ENCODE results near the gene P2RX6.

Gene P2RX6

GRCh38 chr22:21022507-21022906, 7.5 kb downstream of the P2RX6 start:
- H3K4me1 ChIP-seq (ENCODE audit: control insufficient read depth, insufficient read depth, low read length), result no peaks in the 10 kb centered on the region; the same call in 1 of the 2 replicates
- H3K27me3 ChIP-seq (ENCODE audit: control insufficient read depth, insufficient read depth, low read length), result no peaks in the 10 kb centered on the region
- H3K9me3 ChIP-seq (ENCODE audit: control insufficient read depth, insufficient read depth, low read depth, low read length), result peaks cover 12% of the 10 kb centered on the region; the same call in 1 of the 2 replicates
- H3K4me3 ChIP-seq (ENCODE audit: low read depth, low read length), result no peak overlapping the region
- H3K9ac ChIP-seq (ENCODE audit: low read length), result no peak overlapping the region
- no peak overlapping the region for H3K27ac ChIP-seq (ENCODE audit: low read depth, low read length)
- no peaks in the 10 kb centered on the region for H3K36me3 ChIP-seq (ENCODE audit: control insufficient read depth, insufficient read depth, low read length)

- no peak overlapping the region for H3K9ac ChIP-seq (ENCODE audit: low read length)
- no peaks in the 10 kb centered on the region; the same call in 1 of the 2 replicates for H3K4me1 ChIP-seq (ENCODE audit: control insufficient read depth, insufficient read depth, low read length)
- H3K9me3 ChIP-seq (ENCODE audit: control insufficient read depth, insufficient read depth, low read depth, low read length), result peaks cover 12% of the 10 kb centered on the region; the same call in 1 of the 2 replicates
- no peaks in the 10 kb centered on the region for H3K27me3 ChIP-seq (ENCODE audit: control insufficient read depth, insufficient read depth, low read length)
- H3K36me3 ChIP-seq (ENCODE audit: control insufficient read depth, insufficient read depth, low read length), result no peaks in the 10 kb centered on the region
- H3K4me3 ChIP-seq (ENCODE audit: low read depth, low read length), result no peak overlapping the region
- H3K27ac ChIP-seq (ENCODE audit: low read depth, low read length), result no peak overlapping the region
These were observed 8.1 kb downstream of the P2RX6 start for GRCh38 chr22:21022955-21023614.

DNA sequence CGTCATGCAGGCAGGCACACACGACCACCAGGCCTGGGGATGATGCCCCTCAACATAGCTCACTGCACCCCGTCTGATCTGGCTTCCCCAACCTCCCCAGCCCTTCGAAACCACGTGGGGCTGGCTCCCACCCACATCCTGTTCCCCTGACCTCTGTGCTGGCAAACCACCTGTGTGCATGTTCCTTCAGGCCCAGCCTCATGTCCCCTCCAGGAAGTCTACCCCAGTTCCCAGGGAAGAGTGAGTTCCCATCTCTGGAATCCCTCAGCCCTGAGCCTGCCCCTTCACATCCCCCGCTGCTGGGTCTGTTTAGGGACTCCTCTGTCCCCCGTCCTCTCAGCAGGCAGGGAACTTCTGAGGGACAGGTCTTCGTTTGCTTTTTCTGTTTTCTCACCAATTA, 10.3 kb downstream of the P2RX6 start:
- Histone ChIP-seq H3K9me3 (ENCODE audit: control insufficient read depth, insufficient read depth, low read depth, low read length) (no peaks in the 10 kb centered on the region), H3K27me3 (ENCODE audit: control insufficient read depth, insufficient read depth, low read length) (peaks cover 10% of the 10 kb centered on the region; the same call in 1 of the 2 replicates), H3K27ac (ENCODE audit: low read depth, low read length) (no peak overlapping the region), H3K4me3 (ENCODE audit: low read depth, low read length) (no peak overlapping the region), H3K36me3 (ENCODE audit: control insufficient read depth, insufficient read depth, low read length) (no peaks in the 10 kb centered on the region), H3K9ac (ENCODE audit: low read length) (no peak overlapping the region), H3K4me1 (ENCODE audit: control insufficient read depth, insufficient read depth, low read length) (no peaks in the 10 kb centered on the region; the same call in 1 of the 2 replicates)

DNA sequence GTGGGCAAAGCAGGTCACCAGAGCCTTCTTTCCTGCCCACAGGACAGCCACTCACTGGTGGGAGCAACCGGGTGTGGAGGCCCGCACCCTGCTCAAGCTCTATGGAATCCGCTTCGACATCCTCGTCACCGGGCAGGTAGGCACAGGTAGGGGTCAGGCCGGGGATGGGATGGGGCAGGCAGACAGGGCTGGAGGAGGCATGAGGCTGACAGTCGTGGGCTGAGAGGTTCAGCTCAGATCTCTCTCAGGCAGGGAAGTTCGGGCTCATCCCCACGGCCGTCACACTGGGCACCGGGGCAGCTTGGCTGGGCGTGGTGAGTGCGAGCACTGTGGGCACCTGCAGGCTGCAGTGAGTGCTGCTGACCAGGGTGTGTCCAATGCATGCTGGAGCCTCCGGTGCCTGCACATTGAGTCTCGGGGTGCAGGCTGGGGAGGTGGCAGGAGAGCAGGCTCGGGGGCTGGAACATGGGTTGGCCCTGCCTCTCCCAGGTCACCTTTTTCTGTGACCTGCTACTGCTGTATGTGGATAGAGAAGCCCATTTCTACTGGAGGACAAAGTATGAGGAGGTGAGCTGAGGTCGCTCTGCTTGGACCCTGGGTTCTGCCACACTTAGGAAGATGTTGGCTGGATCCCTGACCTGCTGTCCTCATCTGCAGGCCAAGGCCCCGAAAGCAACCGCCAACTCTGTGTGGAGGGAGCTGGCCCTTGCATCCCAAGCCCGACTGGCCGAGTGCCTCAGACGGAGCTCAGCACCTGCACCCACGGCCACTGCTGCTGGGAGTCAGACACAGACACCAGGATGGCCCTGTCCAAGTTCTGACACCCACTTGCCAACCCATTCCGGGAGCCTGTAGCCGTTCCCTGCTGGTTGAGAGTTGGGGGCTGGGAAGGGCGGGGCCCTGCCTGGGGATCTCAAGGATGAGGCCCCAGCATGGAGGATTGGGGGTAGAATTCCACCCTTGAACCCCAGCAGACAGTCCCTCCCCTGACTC, 11.1 kb downstream of the P2RX6 start:
- Histone ChIP-seq H3K9me3 (ENCODE audit: control insufficient read depth, insufficient read depth, low read depth, low read length) (no peaks in the 10 kb centered on the region), H3K27me3 (ENCODE audit: control insufficient read depth, insufficient read depth, low read length) (peaks cover 17% of the 10 kb centered on the region), H3K4me1 (ENCODE audit: control insufficient read depth, insufficient read depth, low read length) (no peaks in the 10 kb centered on the region; the same call in 1 of the 2 replicates), H3K36me3 (ENCODE audit: control insufficient read depth, insufficient read depth, low read length) (no peaks in the 10 kb centered on the region), H3K4me3 (ENCODE audit: low read depth, low read length) (no peak overlapping the region), H3K27ac (ENCODE audit: low read depth, low read length) (no peak overlapping the region), H3K9ac (ENCODE audit: low read length) (no peak overlapping the region)

DNA sequence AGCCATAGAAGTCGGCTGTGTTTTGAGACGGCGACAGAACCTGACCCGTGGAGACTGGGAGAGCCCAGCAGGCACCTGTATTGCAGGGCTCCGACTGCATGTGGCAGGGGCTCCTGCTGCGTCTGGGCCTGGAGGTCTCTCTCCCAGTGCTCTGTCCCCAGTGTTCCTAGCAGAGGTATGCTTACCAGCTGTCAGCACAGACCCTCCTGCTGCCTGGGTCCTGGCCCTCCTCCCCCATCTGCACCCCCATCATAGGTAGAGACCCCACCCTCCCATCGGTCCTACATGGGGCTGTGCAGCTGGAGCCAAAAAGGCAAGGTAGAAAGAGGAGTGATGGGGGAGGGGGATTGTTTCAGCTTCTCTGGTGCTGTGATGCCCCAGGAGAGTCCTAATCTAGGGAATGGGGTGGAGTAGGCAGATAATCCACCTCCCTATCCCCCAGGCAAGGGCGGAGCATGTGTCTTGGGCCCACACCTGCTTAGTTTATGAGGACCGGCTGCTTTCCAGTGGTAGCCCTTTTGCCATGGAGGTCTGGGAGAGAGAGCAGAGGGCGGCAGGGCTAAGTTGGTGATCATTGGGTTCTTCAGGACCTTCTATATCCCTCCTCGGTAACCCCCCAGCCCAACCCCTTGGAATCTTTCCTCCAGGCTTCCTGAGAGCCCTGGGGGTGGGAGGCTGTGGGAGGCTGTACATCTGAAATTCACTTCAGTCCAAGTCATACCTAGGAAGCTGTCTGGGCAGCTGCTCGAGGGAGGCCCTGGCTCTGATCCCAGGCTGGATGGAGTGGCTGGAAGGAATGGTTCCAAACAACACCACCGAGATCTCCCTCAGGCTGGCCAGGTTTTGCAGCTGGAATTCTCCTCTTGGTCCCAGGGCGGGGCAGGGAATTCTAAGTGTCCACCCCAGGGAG, 12.1 kb downstream of the P2RX6 start:
- no peak overlapping the region for H3K27ac ChIP-seq (ENCODE audit: low read depth, low read length)
- H3K4me3 ChIP-seq (ENCODE audit: low read depth, low read length), result no peak overlapping the region
- no peak overlapping the region for H3K9ac ChIP-seq (ENCODE audit: low read length)
- no peaks in the 10 kb centered on the region; the same call in 1 of the 2 replicates for H3K4me1 ChIP-seq (ENCODE audit: control insufficient read depth, insufficient read depth, low read length)
- H3K36me3 ChIP-seq (ENCODE audit: control insufficient read depth, insufficient read depth, low read length), result no peaks in the 10 kb centered on the region
- peaks cover 27% of the 10 kb centered on the region for H3K27me3 ChIP-seq (ENCODE audit: control insufficient read depth, insufficient read depth, low read length)
- H3K9me3 ChIP-seq (ENCODE audit: control insufficient read depth, insufficient read depth, low read depth, low read length), result no peaks in the 10 kb centered on the region

- Histone ChIP-seq H3K36me3 (ENCODE audit: control insufficient read depth, insufficient read depth, low read length) (no peaks in the 10 kb centered on the region), H3K4me3 (ENCODE audit: low read depth, low read length) (no peak overlapping the region), H3K4me1 (ENCODE audit: control insufficient read depth, insufficient read depth, low read length) (no peaks in the 10 kb centered on the region; the same call in 1 of the 2 replicates), H3K27ac (ENCODE audit: low read depth, low read length) (no peak overlapping the region), H3K9me3 (ENCODE audit: control insufficient read depth, insufficient read depth, low read depth, low read length) (no peaks in the 10 kb centered on the region), H3K27me3 (ENCODE audit: control insufficient read depth, insufficient read depth, low read length) (peaks cover 42% of the 10 kb centered on the region), H3K9ac (ENCODE audit: low read length) (no peak overlapping the region)
These were observed 13.6 kb downstream of the P2RX6 start for GRCh38 chr22:21028277-21029251.

DNA sequence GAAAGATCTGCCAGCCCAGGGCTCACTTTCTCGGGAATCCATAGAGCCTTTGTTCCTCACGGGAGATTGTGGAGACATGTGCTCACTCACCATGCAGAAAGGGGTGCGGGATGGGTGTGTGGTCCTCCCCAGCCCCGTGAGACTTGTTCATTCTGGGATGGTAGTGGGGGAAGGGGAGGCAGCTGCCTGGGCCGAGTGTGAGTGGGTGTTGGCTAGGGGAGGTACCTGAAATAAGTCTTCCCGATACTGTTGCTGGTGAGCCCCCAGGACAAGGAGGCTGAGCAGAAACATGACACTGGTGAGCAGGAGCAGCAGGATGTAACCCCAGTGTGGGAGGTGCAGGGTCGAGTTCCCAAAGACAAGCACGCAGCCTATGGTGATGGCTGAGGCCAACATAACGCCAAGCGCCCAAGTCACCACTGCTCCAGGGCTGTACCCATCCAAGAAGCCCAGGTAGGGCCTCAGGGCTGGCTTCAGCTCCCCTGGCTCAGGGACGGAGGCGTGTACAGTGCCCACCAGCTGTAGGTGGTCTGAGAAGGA, 14.6 kb downstream of the P2RX6 start:
- Histone ChIP-seq H3K9ac (ENCODE audit: low read length) (no peak overlapping the region), H3K27ac (ENCODE audit: low read depth, low read length) (no peak overlapping the region), H3K27me3 (ENCODE audit: control insufficient read depth, insufficient read depth, low read length) (peaks cover 45% of the 10 kb centered on the region), H3K4me3 (ENCODE audit: low read depth, low read length) (no peak overlapping the region), H3K9me3 (ENCODE audit: control insufficient read depth, insufficient read depth, low read depth, low read length) (no peaks in the 10 kb centered on the region), H3K36me3 (ENCODE audit: control insufficient read depth, insufficient read depth, low read length) (no peaks in the 10 kb centered on the region), H3K4me1 (ENCODE audit: control insufficient read depth, insufficient read depth, low read length) (no peaks in the 10 kb centered on the region; the same call in 1 of the 2 replicates)

- H3K27ac ChIP-seq (ENCODE audit: low read depth, low read length), result no peak overlapping the region
These were observed 15.1 kb downstream of the P2RX6 start for GRCh38 chr22:21030032-21030431.

DNA sequence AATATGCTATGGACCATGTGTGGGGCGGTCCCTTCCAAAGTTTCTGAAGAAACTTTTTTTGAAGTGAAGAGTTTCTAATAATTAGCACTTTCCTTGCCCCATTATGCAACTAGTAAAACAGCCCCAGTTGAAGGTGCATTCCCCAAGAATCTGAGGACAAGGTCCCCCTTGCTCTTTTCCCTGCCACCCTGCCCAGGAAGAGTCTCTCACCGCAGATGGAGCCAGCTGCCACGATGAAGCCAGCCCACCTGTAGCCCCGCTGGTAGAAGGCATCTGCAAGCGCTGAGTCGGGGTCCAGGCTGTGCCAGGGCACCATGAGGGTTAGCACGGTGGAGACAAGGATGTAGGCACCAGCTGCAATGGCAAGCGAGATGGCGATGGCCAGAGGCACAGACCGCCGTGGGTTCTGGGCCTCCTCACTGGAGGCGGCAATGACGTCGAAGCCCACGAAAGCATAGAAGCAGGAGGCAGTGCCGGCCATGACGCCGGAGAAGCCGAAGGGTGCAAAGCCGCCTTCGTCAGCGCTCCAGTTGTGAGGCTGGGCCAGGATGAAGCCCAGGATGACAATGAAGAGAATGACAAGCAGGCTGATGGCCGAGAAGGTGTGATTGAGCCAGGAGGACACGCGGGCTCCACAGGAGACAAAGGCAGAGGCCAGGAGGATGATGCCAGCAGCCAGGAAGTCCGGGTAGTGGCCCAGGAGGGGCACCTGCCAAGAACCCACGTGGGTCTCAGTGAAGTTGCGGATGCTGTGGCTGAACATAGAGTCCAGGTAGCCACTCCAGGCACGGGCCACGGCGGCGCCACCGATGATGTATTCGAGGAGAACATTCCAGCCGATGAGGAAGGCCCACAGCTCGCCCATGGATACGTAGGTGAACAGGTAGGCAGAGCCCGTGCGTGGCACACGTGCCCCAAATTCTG, 15.9 kb downstream of the P2RX6 start:
- H3K27ac ChIP-seq (ENCODE audit: low read depth, low read length), result no peak overlapping the region
- H3K4me3 ChIP-seq (ENCODE audit: low read depth, low read length), result no peak overlapping the region
- no peaks in the 10 kb centered on the region for H3K36me3 ChIP-seq (ENCODE audit: control insufficient read depth, insufficient read depth, low read length)
- H3K4me1 ChIP-seq (ENCODE audit: control insufficient read depth, insufficient read depth, low read length), result no peaks in the 10 kb centered on the region; the same call in 1 of the 2 replicates
- no peaks in the 10 kb centered on the region for H3K9me3 ChIP-seq (ENCODE audit: control insufficient read depth, insufficient read depth, low read depth, low read length)
- H3K9ac ChIP-seq (ENCODE audit: low read length), result no peak overlapping the region
- H3K27me3 ChIP-seq (ENCODE audit: control insufficient read depth, insufficient read depth, low read length), result peaks cover 45% of the 10 kb centered on the region

More at GRCh38 chr22:21030032-21030431, 15.1 kb downstream of the P2RX6 start:
- Histone ChIP-seq H3K4me1 (ENCODE audit: control insufficient read depth, insufficient read depth, low read length) (no peaks in the 10 kb centered on the region; the same call in 1 of the 2 replicates), H3K27me3 (ENCODE audit: control insufficient read depth, insufficient read depth, low read length) (peaks cover 45% of the 10 kb centered on the region), H3K36me3 (ENCODE audit: control insufficient read depth, insufficient read depth, low read length) (no peaks in the 10 kb centered on the region), H3K4me3 (ENCODE audit: low read depth, low read length) (no peak overlapping the region), H3K9me3 (ENCODE audit: control insufficient read depth, insufficient read depth, low read depth, low read length) (no peaks in the 10 kb centered on the region), H3K9ac (ENCODE audit: low read length) (no peak overlapping the region)

All from HUES6 (cell line).